Endodermal cell (in vitro differentiated cells): ENCODE data around the gene KMT2C. TPM values are rescaled to one million over a fixed set of nuclear protein-coding genes. Genes with fewer than 3 reads are reported as not detected.

ENCODE experiments used
- DNase-seq: peaks from one replicate; pipeline ENCODE4 v3.0.0-alpha.2; 2017
- H3K27ac ChIP-seq: 2 replicates; pipeline ENCODE4 v1.5.1; 2013; ENCODE audit warnings: mild to moderate bottlenecking, low read depth, low read length, moderate library complexity
- H3K27me3 ChIP-seq: 2 replicates; pipeline ENCODE4 v1.6.1; 2013; ENCODE audit warnings: mild to moderate bottlenecking, low read length, moderate library complexity; ENCODE audit not compliant: insufficient read depth, control insufficient read depth, poor library complexity, severe bottlenecking
- H3K36me3 ChIP-seq: 2 replicates; pipeline ENCODE4 v1.7.0; 2013; ENCODE audit warnings: mild to moderate bottlenecking, low read length, moderate library complexity; ENCODE audit not compliant: control insufficient read depth, insufficient read depth
- H3K4me1 ChIP-seq: one replicate; pipeline ENCODE4 v1.7.0; 2013; ENCODE audit warnings: low read length; ENCODE audit not compliant: control insufficient read depth, insufficient read depth
- H3K4me3 ChIP-seq: 2 replicates; pipeline ENCODE4 v1.5.1; 2013; ENCODE audit warnings: mild to moderate bottlenecking, low read length, moderate library complexity
- H3K9ac ChIP-seq: 2 replicates; pipeline ENCODE4 v1.6.1; 2013; ENCODE audit warnings: mild to moderate bottlenecking, low read length, moderate library complexity; ENCODE audit not compliant: poor library complexity, severe bottlenecking; ENCODE audit errors: extremely low read depth
- H3K9me3 ChIP-seq: 2 replicates; pipeline ENCODE4 v1.6.1; 2013; ENCODE audit warnings: mild to moderate bottlenecking, low read length, moderate library complexity; ENCODE audit not compliant: control insufficient read depth
- H3K27ac Mint-ChIP-seq: 2 replicates; pipeline ENCODE4 v1.8.0; 2020; ENCODE audit warnings: mixed read lengths
- H3K27me3 Mint-ChIP-seq: 2 replicates; pipeline ENCODE4 v1.8.0; 2021; ENCODE audit warnings: mild to moderate bottlenecking, mixed read lengths; ENCODE audit not compliant: insufficient read depth
- H3K36me3 Mint-ChIP-seq: 2 replicates; pipeline ENCODE4 v1.8.0; 2020; ENCODE audit warnings: low read depth, mixed read lengths
- H3K4me1 Mint-ChIP-seq: 2 replicates; pipeline ENCODE4 v1.8.0; 2020; ENCODE audit warnings: mixed read lengths
- H3K4me3 Mint-ChIP-seq: 2 replicates; pipeline ENCODE4 v1.8.0; 2020; ENCODE audit warnings: mild to moderate bottlenecking, moderate library complexity, mixed read lengths
- H3K9me3 Mint-ChIP-seq: 2 replicates; pipeline ENCODE4 v1.8.0; 2020; ENCODE audit warnings: mild to moderate bottlenecking, mixed read lengths
- CTCF ChIP-seq: fragments of 200-600 bp; sonication (generic); conservative IDR thresholded peaks from 2 replicates; pipeline ENCODE4 v1.5.0; 2021; ENCODE audit warnings: antibody characterized with exemption, mild to moderate bottlenecking
- WGBS, 2 experiments: methylation state at CpG; one replicate each; pipeline versions ENCODE4 v1.1.5 to v1.1.7; 2013; ENCODE audit warnings: missing lambda C conversion rate in 2 of 2, mixed read lengths in 1 of 2; ENCODE audit not compliant: insufficient coverage in 1 of 2, insufficient read length in 1 of 2; 5-methylcytosine and 5-hydroxymethylcytosine counted together
- total RNA-seq, 2 donors: library from RNA; stranded (reverse); fragmentation: NEBNext Ultra II Directional in 1 of 2; extraction: Animal tissue kit (Norgen Biotek cat#: 25700) in 1 of 2; gene quantifications; 2 replicates in 1 of 2; 3 replicates in 1 of 2; pipeline ENCODE4 v1.2.1, GENCODE V29; 2021

The KMT2C gene
- total RNA-seq, 2 donors from 2014 or later = 54.3 to 60.6 TPM

GRCh38 chr7:152097330-152097729, 338.5 kb downstream of the KMT2C start:
- H3K27me3 Mint-ChIP-seq = no peaks in the 10 kb centered on the region
- TF ChIP-seq CTCF = no peak
- H3K9ac ChIP-seq = no peak overlapping the region
- peaks cover 7% of the 10 kb centered on the region for H3K4me1 Mint-ChIP-seq
- no peak overlapping the region for H3K4me3 ChIP-seq
- H3K36me3 Mint-ChIP-seq = peaks cover 20% of the 10 kb centered on the region
- peaks cover 12% of the 10 kb centered on the region for H3K36me3 ChIP-seq
- no peaks in the 10 kb centered on the region for H3K9me3 Mint-ChIP-seq
- no peaks in the 10 kb centered on the region for H3K4me1 ChIP-seq
- H3K27me3 ChIP-seq = no peaks in the 10 kb centered on the region
- no peak for DNase-seq
- H3K27ac Mint-ChIP-seq = no peak overlapping the region
- no peak overlapping the region for H3K4me3 Mint-ChIP-seq
- no peak overlapping the region for H3K27ac ChIP-seq
- peaks cover 9% of the 10 kb centered on the region for H3K9me3 ChIP-seq
- WGBS, 2 experiments = 96 to 98% methylated on average over 3 to 4 of the region's 4 CpGs

GRCh38 chr7:152095771-152096170, 340.0 kb downstream of the KMT2C start:
- Mint-ChIP-seq H3K9me3 (peaks cover 1% of the 10 kb centered on the region), H3K36me3 (peaks cover 13% of the 10 kb centered on the region), H3K27me3 (no peaks in the 10 kb centered on the region), H3K4me1 (peaks cover 3% of the 10 kb centered on the region), H3K27ac (no peak overlapping the region), H3K4me3 (no peak overlapping the region)
- Histone ChIP-seq H3K4me1 (no peaks in the 10 kb centered on the region), H3K27ac (no peak overlapping the region), H3K36me3 (peaks cover 6% of the 10 kb centered on the region), H3K9ac (no peak overlapping the region), H3K4me3 (no peak overlapping the region), H3K9me3 (peaks cover 2% of the 10 kb centered on the region), H3K27me3 (no peaks in the 10 kb centered on the region)
- whole genome bisulfite sequencing, 2 experiments = no CpG with 5 or more reads among the region's 1 CpG
- TF ChIP-seq CTCF = no peak
- DNase-seq = no peak

- H3K4me1 Mint-ChIP-seq = no peaks in the 10 kb centered on the region
- no peaks in the 10 kb centered on the region for H3K27me3 Mint-ChIP-seq
- Histone ChIP-seq H3K36me3 (peaks cover 5% of the 10 kb centered on the region), H3K4me3 (no peak overlapping the region), H3K27me3 (no peaks in the 10 kb centered on the region), H3K9me3 (peaks cover 13% of the 10 kb centered on the region), H3K9ac (no peak overlapping the region), H3K27ac (no peak overlapping the region), H3K4me1 (no peaks in the 10 kb centered on the region)
- H3K36me3 Mint-ChIP-seq = peaks cover 26% of the 10 kb centered on the region
- no peak overlapping the region for H3K27ac Mint-ChIP-seq
- 94 to 100% methylated on average over 1 to 4 of the region's 4 CpGs for whole genome bisulfite sequencing, 2 experiments
- peaks cover 16% of the 10 kb centered on the region for H3K9me3 Mint-ChIP-seq
- no peak for DNase-seq
- TF ChIP-seq CTCF = no peak
- H3K4me3 Mint-ChIP-seq = no peak overlapping the region
These were observed 342.1 kb downstream of the KMT2C start for GRCh38 chr7:152093717-152094116.
